ENCODE results near the gene TMTC1. TPM values are rescaled to one million over a fixed set of nuclear protein-coding genes. Genes with fewer than 3 reads are reported as not detected.

TMTC1 gene
- total RNA-seq, 1 donor from 2014 or later = not detected

DNA sequence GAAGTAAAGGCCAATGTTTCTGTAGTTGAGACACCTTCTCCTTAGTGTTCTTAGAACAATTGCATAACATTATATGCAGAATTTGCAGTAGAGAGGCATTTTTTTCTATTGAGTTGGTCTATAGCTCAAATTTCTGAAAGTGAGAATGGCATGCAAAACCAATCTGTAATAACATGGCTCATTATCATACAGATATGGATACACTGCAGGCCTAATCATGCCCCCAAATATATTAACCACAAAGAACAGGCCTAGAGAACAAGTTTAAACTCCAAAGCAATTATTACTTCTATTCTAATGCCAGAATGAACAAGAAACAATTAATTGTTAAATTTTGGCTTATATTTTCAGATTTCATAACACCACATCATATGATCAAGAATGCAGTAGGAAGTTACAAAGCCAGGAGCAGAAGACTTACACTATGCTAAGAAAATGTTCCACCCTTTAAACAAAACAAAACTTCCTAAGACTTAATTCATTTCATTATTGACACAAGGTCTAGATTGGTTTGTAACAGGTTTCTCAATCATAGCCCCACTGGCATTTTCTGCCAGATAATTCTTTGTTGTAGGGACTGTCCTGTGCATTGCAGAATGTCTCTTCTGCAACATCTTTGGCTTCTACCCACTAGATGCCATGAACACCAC, 26.9 kb downstream of the TMTC1 start:
- ChIA-PET POLR2A (no interaction called here), CTCF (no interaction called here)
- Mint-ChIP-seq H3K4me3 (no peak overlapping the region), H3K27ac (no peak overlapping the region), H3K4me1 (no peaks in the 10 kb centered on the region), H3K9me3 (peaks cover 4% of the 10 kb centered on the region), H3K27me3 (no peaks in the 10 kb centered on the region), H3K36me3 (ENCODE audit: low read depth) (no peaks in the 10 kb centered on the region)
- DNase-seq (no peak), ATAC-seq (ENCODE audit: low read depth) (no peak)
- intact Hi-C loops (cut with micrococcal nuclease) = no loop called here
- TF ChIP-seq, protein P1, sequence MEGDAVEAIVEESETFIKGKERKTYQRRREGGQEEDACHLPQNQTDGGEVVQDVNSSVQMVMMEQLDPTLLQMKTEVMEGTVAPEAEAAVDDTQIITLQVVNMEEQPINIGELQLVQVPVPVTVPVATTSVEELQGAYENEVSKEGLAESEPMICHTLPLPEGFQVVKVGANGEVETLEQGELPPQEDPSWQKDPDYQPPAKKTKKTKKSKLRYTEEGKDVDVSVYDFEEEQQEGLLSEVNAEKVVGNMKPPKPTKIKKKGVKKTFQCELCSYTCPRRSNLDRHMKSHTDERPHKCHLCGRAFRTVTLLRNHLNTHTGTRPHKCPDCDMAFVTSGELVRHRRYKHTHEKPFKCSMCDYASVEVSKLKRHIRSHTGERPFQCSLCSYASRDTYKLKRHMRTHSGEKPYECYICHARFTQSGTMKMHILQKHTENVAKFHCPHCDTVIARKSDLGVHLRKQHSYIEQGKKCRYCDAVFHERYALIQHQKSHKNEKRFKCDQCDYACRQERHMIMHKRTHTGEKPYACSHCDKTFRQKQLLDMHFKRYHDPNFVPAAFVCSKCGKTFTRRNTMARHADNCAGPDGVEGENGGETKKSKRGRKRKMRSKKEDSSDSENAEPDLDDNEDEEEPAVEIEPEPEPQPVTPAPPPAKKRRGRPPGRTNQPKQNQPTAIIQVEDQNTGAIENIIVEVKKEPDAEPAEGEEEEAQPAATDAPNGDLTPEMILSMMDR (IDR thresholded peaks at IDR 0.05) = no peak

DNA sequence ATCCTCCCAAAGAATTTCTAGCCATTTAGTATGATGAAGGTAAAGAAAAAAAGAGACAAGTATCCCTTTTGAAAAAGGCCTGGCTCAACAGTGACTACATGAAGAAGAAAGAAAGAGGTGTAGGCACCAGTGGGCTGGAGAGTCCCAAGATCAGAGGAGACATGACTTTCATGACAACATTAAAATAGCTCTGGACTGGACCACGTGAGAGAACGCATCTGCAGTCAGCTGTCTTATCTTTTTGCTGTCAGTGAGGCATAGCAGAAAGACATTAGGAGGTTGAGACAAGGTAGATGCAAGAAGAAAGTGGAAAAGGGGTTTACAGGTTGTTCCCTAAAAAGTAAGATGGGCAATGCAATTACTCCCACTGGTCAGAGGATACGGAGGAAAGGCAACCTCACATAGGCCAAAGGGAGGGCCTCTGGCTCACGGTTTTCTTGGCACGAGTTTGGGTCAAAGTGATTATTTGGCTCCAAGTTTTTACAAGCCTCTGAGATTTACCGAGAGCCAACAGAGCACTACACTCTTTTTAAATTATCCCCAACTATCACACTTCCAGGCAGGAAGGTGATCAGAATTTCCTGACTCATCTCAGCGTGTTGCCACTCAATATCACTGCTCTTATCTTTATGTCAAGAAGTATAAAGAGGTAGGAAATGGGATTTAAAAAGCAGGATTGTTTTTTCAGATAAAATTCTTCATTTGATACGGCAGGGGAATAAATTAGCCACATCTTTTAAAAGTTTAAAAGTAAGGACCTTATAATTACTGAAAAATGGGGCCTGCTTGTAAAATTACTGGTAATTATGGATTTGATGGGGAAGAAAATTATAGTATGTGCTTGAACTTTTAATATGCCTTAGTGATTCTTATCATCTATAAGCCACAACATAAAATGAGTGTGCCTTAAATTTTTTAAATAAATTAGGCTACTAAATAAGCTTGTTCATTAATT, 29.2 kb downstream of the TMTC1 start:
- ChIA-PET POLR2A (no interaction called here), CTCF (no interaction called here)
- TF ChIP-seq, protein P1 (IDR thresholded peaks at IDR 0.05) = no peak
- H3K4me1 Mint-ChIP-seq = no peaks in the 10 kb centered on the region
- H3K4me3 Mint-ChIP-seq = no peak overlapping the region
- no peak overlapping the region for H3K27ac Mint-ChIP-seq
- DNase-seq = no peak
- no peaks in the 10 kb centered on the region for H3K27me3 Mint-ChIP-seq
- H3K9me3 Mint-ChIP-seq = peaks cover 4% of the 10 kb centered on the region
- intact Hi-C loops (cut with micrococcal nuclease) = no loop called here
- H3K36me3 Mint-ChIP-seq (ENCODE audit: low read depth) = no peaks in the 10 kb centered on the region
- no peak for ATAC-seq (ENCODE audit: low read depth)

DNA sequence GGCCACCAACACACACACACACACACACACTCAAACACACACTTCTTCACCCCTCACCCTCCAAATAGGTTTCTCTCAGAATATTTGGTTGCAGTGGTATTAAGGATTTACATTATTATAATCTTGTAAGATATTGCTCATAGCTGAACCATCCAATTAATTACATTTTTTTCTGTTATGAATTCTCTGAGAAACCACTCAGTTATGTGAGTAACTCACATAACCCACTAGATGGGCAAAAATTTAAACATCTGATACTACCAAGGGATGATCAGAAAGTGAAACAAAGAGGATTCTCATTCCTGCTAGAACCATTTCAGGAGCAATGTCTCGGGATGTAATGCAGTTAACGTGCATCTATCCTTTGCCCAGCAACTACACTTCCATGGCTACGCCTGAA, 31.6 kb downstream of the TMTC1 start:
- ChIA-PET CTCF (no interaction called here), POLR2A (no interaction called here)
- Mint-ChIP-seq H3K4me3 (no peak overlapping the region), H3K9me3 (peaks cover 2% of the 10 kb centered on the region), H3K27ac (no peak overlapping the region), H3K36me3 (ENCODE audit: low read depth) (no peaks in the 10 kb centered on the region), H3K27me3 (no peaks in the 10 kb centered on the region), H3K4me1 (no peaks in the 10 kb centered on the region)
- intact Hi-C loops (cut with micrococcal nuclease) = no loop called here
- TF ChIP-seq, protein P1 (IDR thresholded peaks at IDR 0.05) = no peak
- DNase-seq (no peak), ATAC-seq (ENCODE audit: low read depth) (no peak)

DNA sequence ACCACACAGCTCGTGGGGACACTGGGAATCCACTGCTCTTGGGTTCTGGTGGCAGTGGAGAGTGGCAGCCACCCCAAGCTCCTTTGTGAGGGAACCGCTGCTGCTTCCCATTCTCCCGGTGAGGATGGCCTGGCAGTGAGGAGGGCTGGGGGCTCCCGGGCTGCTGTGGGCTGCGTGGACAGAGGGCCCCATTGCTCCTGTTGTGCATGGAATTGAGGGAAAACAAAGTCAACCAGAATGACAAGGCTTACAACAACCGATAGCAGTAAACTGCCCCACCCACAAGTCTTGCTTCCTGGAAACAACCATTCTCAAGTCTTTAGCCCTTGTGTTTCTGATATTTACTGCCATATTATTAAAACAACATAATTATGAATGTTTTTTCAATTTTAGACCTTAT, 32.1 kb downstream of the TMTC1 start:
- no peak for ATAC-seq (ENCODE audit: low read depth)

DNA sequence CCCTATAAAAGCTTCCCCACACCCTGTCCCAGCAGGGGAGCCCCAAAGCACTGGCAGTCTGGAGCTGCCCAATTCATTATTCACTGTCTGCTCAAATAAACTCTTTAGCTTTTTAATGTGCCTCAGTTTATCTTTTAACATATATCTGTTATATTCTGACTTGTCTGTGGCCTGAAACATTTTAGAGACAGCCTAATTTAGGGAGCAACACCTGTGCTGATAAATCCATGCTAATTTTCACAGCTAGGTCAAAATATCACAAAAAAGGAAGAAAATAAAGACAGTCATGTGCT, 32.9 kb downstream of the TMTC1 start:
- Mint-ChIP-seq H3K9me3 (no peaks in the 10 kb centered on the region), H3K4me3 (no peak overlapping the region), H3K4me1 (no peaks in the 10 kb centered on the region), H3K27me3 (no peaks in the 10 kb centered on the region), H3K27ac (no peak overlapping the region), H3K36me3 (ENCODE audit: low read depth) (no peaks in the 10 kb centered on the region)
- ATAC-seq (ENCODE audit: low read depth) (no peak), DNase-seq (no peak)
- TF ChIP-seq, protein P1 (IDR thresholded peaks at IDR 0.05) = no peak
- ChIA-PET CTCF (no interaction called here), POLR2A (no interaction called here)
- intact Hi-C loops (cut with micrococcal nuclease) = no loop called here

More for the DNA sequence above, 32.1 kb downstream of the TMTC1 start:
- no peaks in the 10 kb centered on the region for H3K9me3 Mint-ChIP-seq
- ChIA-PET CTCF (no interaction called here), POLR2A (no interaction called here)
- DNase-seq = no peak
- H3K27me3 Mint-ChIP-seq = no peaks in the 10 kb centered on the region
- no peak overlapping the region for H3K4me3 Mint-ChIP-seq
- no peaks in the 10 kb centered on the region for H3K36me3 Mint-ChIP-seq (ENCODE audit: low read depth)
- H3K4me1 Mint-ChIP-seq = no peaks in the 10 kb centered on the region
- TF ChIP-seq, protein P1 (IDR thresholded peaks at IDR 0.05) = no peak
- intact Hi-C loops (cut with micrococcal nuclease) = no loop called here
- no peak overlapping the region for H3K27ac Mint-ChIP-seq
